Breast epithelium (tissue), 3 donors: ENCODE measurements around the gene CYBC1.

Source experiments
- CTCF ChIP-seq, 3 donors: fragments of 450-650 bp; IDR thresholded peaks; one replicate each; pipeline ENCODE4 v1.5.1; 2016 to 2017; ENCODE audit warnings: antibody characterized with exemption in 3 of 3, mild to moderate bottlenecking in 3 of 3, moderate library complexity in 3 of 3
- POLR2A ChIP-seq: fragments of 450-650 bp; IDR thresholded peaks from one replicate; pipeline ENCODE4 v1.6.1; 2016; ENCODE audit warnings: antibody characterized with exemption, mild to moderate bottlenecking, moderate library complexity

GRCh38 chr17:82414548-82415281 lies 35.8 kb downstream of the CYBC1 start:
- TF ChIP-seq CTCF (IDR thresholded peaks at IDR 0.05): peak; percentile 20 to 74 (median 57)
- TF ChIP-seq POLR2A: no peak
